ENCODE measurements around the gene GNG2. TPM values are rescaled to one million over a fixed set of nuclear protein-coding genes. Genes with fewer than 3 reads are reported as not detected.

The GNG2 gene
- total RNA-seq, 1 donor from 2014 or later, result 80.8 TPM

DNA sequence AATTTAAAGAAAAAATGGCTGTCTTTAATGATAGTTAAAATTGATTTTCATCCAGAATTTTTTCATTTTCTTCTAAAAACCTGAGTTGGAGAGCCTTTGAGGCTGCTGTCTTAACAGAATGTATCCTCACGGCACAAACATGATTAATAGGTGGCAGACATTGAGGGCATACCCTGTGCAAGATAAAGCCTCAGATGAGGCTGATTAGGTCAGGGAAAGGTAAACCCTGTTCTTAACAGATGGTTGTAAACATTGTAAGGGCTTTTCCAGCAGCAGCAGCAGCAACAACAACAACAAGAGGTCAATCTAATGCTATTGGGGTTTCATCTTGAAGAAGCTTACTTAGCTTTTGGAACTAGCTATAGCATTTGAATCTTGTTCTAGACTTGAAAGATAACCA, 17.4 kb downstream of the GNG2 start:
- Mint-ChIP-seq H3K27me3 (ENCODE audit: unreplicated experiment) (peaks cover 1% of the 10 kb centered on the region), H3K4me1 (ENCODE audit: unreplicated experiment) (peaks cover 31% of the 10 kb centered on the region), H3K4me3 (ENCODE audit: unreplicated experiment) (no peak overlapping the region), H3K36me3 (ENCODE audit: low read depth, unreplicated experiment) (peaks cover 4% of the 10 kb centered on the region), H3K9me3 (ENCODE audit: unreplicated experiment) (no peaks in the 10 kb centered on the region), H3K27ac (ENCODE audit: unreplicated experiment) (no peak overlapping the region)
- TF ChIP-seq, protein P1, sequence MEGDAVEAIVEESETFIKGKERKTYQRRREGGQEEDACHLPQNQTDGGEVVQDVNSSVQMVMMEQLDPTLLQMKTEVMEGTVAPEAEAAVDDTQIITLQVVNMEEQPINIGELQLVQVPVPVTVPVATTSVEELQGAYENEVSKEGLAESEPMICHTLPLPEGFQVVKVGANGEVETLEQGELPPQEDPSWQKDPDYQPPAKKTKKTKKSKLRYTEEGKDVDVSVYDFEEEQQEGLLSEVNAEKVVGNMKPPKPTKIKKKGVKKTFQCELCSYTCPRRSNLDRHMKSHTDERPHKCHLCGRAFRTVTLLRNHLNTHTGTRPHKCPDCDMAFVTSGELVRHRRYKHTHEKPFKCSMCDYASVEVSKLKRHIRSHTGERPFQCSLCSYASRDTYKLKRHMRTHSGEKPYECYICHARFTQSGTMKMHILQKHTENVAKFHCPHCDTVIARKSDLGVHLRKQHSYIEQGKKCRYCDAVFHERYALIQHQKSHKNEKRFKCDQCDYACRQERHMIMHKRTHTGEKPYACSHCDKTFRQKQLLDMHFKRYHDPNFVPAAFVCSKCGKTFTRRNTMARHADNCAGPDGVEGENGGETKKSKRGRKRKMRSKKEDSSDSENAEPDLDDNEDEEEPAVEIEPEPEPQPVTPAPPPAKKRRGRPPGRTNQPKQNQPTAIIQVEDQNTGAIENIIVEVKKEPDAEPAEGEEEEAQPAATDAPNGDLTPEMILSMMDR (IDR thresholded peaks at IDR 0.05; ENCODE audit: unreplicated experiment), result no peak
- DNase-seq (ENCODE audit: low spot score), result no peak

DNA sequence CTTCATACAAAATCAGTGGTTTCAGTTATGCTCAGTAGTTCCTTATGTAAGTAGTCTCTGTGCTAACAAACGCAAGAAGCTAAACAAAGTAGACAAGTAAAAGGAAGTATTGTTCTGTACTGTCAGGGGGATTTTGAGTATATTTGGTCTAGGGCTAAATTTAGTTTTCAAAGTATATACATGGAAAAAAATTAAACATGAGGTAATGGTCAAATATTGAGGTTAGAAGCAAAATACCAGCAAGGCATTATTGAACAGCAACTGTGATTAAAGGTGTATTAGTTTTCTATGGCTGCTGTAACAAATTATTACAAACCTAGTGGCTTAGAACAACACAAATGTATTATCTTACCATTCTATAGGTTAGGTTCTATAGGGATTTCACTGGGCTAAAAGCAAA, 18.8 kb downstream of the GNG2 start:
- Mint-ChIP-seq H3K36me3 (ENCODE audit: low read depth, unreplicated experiment) (peaks cover 4% of the 10 kb centered on the region), H3K4me1 (ENCODE audit: unreplicated experiment) (peaks cover 23% of the 10 kb centered on the region), H3K9me3 (ENCODE audit: unreplicated experiment) (no peaks in the 10 kb centered on the region), H3K27ac (ENCODE audit: unreplicated experiment) (no peak overlapping the region), H3K4me3 (ENCODE audit: unreplicated experiment) (no peak overlapping the region), H3K27me3 (ENCODE audit: unreplicated experiment) (peaks cover 1% of the 10 kb centered on the region)
- TF ChIP-seq, protein P1 (IDR thresholded peaks at IDR 0.05; ENCODE audit: unreplicated experiment), result no peak
- DNase-seq (ENCODE audit: low spot score), result no peak

DNA sequence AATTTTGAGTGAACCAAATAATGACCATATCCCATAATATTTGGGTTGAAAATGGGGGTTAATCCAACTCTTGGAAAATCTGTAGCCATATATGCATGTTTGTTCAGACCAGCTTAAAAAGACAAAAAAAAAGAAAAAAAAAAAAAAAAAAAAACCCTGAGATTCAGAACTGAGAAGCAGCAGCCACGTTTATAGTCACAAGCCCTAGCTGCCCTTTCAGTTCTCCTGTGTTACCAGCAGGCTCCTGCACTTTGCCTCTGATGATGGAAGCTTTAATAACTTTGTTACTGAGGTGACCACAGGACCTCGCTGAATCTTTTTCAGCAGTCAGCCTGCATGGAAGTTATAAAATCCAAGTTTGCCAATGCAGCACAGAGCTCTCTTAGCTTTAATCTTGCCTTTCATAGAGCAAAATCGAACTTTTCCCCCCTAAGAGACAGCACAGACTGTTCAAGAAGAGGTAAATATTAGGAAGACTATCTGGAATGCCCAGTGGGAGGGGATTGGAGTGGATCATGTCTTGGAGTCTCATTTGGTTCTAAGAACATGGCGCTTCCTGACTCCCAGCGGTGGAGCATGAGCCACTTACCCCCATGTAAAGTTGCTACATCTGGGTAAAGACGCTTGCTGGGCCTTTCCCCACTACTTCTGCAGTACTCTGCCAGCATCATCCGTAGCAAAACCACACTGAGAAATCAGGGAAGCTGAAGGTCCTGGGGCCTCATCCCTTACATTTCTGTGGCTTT, 20.6 kb downstream of the GNG2 start:
- Mint-ChIP-seq H3K27me3 (ENCODE audit: unreplicated experiment) (peaks cover 1% of the 10 kb centered on the region), H3K27ac (ENCODE audit: unreplicated experiment) (no peak overlapping the region), H3K4me1 (ENCODE audit: unreplicated experiment) (peaks cover 33% of the 10 kb centered on the region), H3K9me3 (ENCODE audit: unreplicated experiment) (no peaks in the 10 kb centered on the region), H3K36me3 (ENCODE audit: low read depth, unreplicated experiment) (peaks cover 4% of the 10 kb centered on the region), H3K4me3 (ENCODE audit: unreplicated experiment) (no peak overlapping the region)
- TF ChIP-seq, protein P1 (IDR thresholded peaks at IDR 0.05; ENCODE audit: unreplicated experiment), result no peak
- DNase-seq (ENCODE audit: low spot score), result no peak

DNA sequence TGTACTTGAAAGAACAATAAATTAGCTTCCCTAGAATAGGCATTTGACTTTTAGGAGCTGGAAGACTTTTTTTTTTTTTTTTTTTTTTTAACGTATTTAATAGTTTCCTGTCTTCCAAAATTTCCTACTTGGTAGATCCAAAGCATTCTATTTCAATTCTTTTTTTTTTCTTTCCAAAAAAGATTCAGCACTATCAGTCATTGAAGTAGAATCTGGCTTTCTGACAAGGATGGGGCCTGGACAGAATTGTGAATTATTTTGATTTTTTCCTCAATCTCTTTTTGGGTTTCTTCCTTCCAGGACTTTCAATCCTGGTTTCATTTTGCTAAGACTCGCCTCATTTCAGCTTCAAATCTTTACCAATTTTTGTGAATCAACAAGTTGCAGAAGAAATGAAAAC, 21.2 kb downstream of the GNG2 start:
- Mint-ChIP-seq H3K4me1 (ENCODE audit: unreplicated experiment) (peaks cover 34% of the 10 kb centered on the region), H3K9me3 (ENCODE audit: unreplicated experiment) (no peaks in the 10 kb centered on the region), H3K27me3 (ENCODE audit: unreplicated experiment) (peaks cover 1% of the 10 kb centered on the region), H3K36me3 (ENCODE audit: low read depth, unreplicated experiment) (peaks cover 4% of the 10 kb centered on the region), H3K4me3 (ENCODE audit: unreplicated experiment) (no peak overlapping the region), H3K27ac (ENCODE audit: unreplicated experiment) (no peak overlapping the region)
- TF ChIP-seq, protein P1 (IDR thresholded peaks at IDR 0.05; ENCODE audit: unreplicated experiment), result no peak
- no peak for DNase-seq (ENCODE audit: low spot score)

DNA sequence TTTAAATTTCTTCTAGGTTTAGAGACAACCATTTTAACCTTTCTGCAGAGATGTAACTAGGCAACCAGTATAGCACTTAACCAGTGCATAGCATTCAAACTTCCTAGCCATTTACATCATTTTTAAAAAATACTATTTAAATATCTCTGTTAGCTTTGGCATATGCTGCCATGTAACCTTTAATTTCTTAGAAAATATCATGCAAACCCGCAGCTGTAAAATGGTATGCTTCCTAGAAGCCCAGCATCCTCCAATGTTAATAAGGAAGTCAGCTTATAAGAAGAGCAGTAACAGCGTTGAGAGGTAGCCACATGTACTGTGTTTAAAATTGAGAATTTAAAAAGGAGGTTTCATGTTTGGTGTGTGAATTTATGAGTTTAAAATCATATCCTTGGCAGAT, 22.8 kb downstream of the GNG2 start:
- Mint-ChIP-seq H3K36me3 (ENCODE audit: low read depth, unreplicated experiment) (peaks cover 4% of the 10 kb centered on the region), H3K9me3 (ENCODE audit: unreplicated experiment) (no peaks in the 10 kb centered on the region), H3K4me1 (ENCODE audit: unreplicated experiment) (peaks cover 34% of the 10 kb centered on the region), H3K27me3 (ENCODE audit: unreplicated experiment) (peaks cover 3% of the 10 kb centered on the region), H3K27ac (ENCODE audit: unreplicated experiment) (no peak overlapping the region), H3K4me3 (ENCODE audit: unreplicated experiment) (no peak overlapping the region)
- DNase-seq (ENCODE audit: low spot score), result no peak
- TF ChIP-seq, protein P1 (IDR thresholded peaks at IDR 0.05; ENCODE audit: unreplicated experiment), result no peak

Data from endothelial cell (in vitro differentiated cells).